Neutrophil (primary cell): ENCODE data around the gene BIK.

ENCODE experiments used
- H3K27ac ChIP-seq: fragments of 200-600 bp; sonication (generic); 2 replicates; pipeline ENCODE4 v1.5.1; 2016; ENCODE audit warnings: mild to moderate bottlenecking, moderate library complexity
- H3K27me3 ChIP-seq: fragments of 200-600 bp; sonication (generic); 2 replicates; pipeline ENCODE4 v1.6.0; 2016; ENCODE audit warnings: mild to moderate bottlenecking
- H3K36me3 ChIP-seq: fragments of 200-600 bp; sonication (generic); 2 replicates; pipeline ENCODE4 v1.5.1; 2017
- H3K4me1 ChIP-seq, 2 experiments: fragments of 200-600 bp in 1 of 2; sonication (generic) in 1 of 2; 1 replicate in 1 of 2; 2 replicates in 1 of 2; pipeline versions ENCODE4 v1.5.1 to v1.6.1; 2013 to 2016; ENCODE audit warnings: low read depth in 1 of 2, low read length in 1 of 2, mild to moderate bottlenecking in 1 of 2, moderate library complexity in 1 of 2; ENCODE audit not compliant: control insufficient read depth in 1 of 2, insufficient read depth in 1 of 2
- H3K4me3 ChIP-seq, 2 experiments: fragments of 200-600 bp in 1 of 2; sonication (generic) in 1 of 2; 1 replicate in 1 of 2; 2 replicates in 1 of 2; pipeline ENCODE4 v1.5.1; 2013 to 2016; ENCODE audit warnings: low read depth in 1 of 2, low read length in 1 of 2, mild to moderate bottlenecking in 1 of 2, moderate library complexity in 1 of 2
- H3K9me3 ChIP-seq: fragments of 200-600 bp; sonication (generic); 2 replicates; pipeline ENCODE4 v1.5.1; 2016
- TF ChIP-seq, protein P1 (sequence below): fragments of 200-600 bp; sonication (generic); IDR thresholded peaks from 2 replicates; pipeline ENCODE4 v1.5.1; 2016; ENCODE audit warnings: antibody characterized with exemption

BIK gene

DNA sequence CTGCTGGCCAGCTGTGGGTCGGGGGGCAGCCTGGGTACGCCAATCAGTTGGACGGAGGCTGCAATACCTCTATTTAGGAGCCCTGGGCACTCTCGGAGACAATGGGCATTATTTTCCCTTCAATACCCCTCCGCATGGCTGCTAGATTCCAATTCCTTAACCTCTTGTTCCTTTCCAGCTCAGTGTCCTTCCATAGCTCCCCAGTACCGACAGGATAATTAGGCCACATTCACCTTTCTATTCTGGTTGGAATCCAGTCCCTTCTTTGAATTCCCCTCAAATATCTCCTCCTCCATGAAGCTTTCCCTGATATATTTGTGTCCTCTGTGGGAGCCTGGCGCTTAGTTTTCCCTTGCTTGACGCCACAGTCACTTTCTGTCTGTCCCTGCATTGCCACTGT is 4.2 kb upstream of the BIK start:
- no peak overlapping the region for H3K27ac ChIP-seq
- no peaks in the 10 kb centered on the region for H3K9me3 ChIP-seq
- H3K27me3 ChIP-seq: peaks cover 21% of the 10 kb centered on the region
- H3K4me1 ChIP-seq: peaks cover 7 to 10% of the 10 kb centered on the region in 2 experiments
- H3K36me3 ChIP-seq: no peaks in the 10 kb centered on the region
- TF ChIP-seq, protein P1, sequence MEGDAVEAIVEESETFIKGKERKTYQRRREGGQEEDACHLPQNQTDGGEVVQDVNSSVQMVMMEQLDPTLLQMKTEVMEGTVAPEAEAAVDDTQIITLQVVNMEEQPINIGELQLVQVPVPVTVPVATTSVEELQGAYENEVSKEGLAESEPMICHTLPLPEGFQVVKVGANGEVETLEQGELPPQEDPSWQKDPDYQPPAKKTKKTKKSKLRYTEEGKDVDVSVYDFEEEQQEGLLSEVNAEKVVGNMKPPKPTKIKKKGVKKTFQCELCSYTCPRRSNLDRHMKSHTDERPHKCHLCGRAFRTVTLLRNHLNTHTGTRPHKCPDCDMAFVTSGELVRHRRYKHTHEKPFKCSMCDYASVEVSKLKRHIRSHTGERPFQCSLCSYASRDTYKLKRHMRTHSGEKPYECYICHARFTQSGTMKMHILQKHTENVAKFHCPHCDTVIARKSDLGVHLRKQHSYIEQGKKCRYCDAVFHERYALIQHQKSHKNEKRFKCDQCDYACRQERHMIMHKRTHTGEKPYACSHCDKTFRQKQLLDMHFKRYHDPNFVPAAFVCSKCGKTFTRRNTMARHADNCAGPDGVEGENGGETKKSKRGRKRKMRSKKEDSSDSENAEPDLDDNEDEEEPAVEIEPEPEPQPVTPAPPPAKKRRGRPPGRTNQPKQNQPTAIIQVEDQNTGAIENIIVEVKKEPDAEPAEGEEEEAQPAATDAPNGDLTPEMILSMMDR: no peak
- no peak overlapping the region for H3K4me3 ChIP-seq

DNA sequence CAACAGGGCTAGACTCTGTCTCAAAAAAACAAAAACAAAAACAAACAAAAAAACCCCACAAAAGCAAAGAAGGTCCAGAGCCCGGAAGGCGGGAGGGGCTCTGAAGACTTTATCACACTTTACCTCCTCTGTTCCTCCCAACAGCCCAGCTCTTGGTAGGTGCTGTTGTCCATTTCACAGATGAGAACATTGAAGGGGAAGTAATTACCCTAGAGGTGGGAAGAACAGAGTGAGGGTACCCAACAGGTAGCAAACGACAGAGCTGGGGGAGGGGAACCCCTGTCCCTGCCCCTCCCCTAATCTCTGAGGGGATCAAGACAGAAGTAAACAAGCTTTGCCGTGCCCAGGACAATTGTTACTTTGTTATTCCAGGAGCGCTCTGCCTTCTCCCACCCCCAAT is 1.0 kb upstream of the BIK start:
- Histone ChIP-seq H3K27me3 (peaks cover 29% of the 10 kb centered on the region), H3K4me1 (peaks cover 25 to 26% of the 10 kb centered on the region in 2 experiments), H3K36me3 (no peaks in the 10 kb centered on the region), H3K27ac (no peak overlapping the region), H3K4me3 (no peak overlapping the region), H3K9me3 (no peaks in the 10 kb centered on the region)
- TF ChIP-seq, protein P1: no peak

DNA sequence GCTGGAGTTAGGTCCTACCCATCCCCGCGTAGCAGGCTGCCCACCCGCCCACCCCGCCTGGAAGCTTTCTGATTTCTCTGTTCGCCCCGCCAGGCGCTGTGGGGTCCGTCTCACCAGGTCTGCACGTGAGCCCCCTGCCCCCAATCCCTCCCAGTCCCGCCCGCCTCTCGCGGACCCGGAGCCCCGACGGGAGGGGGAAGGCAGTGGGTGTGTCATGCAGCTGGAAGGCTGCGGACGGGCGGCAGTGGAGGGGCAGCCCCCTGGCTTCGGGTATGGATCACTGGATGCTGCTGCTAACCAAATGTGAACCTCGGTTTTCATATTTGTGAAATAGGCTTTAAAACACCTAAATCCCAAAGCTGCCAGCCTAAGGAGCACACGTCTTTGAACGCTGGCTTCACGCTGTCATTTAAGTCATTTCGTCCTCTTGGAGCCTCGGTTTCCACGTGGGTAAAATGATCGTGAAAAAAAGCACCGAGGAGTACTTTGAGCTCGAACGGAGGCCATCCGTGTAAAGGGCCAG is 568 bp upstream of the BIK start:
- H3K4me3 ChIP-seq: peak overlapping the region; percentile 78
- TF ChIP-seq, protein P1: no peak
- peak overlapping the region; percentile 61 for H3K27ac ChIP-seq
- H3K36me3 ChIP-seq: no peaks in the 10 kb centered on the region
- H3K9me3 ChIP-seq: no peaks in the 10 kb centered on the region
- H3K4me1 ChIP-seq: peaks cover 25 to 26% of the 10 kb centered on the region in 2 experiments
- H3K27me3 ChIP-seq: peaks cover 29% of the 10 kb centered on the region

DNA sequence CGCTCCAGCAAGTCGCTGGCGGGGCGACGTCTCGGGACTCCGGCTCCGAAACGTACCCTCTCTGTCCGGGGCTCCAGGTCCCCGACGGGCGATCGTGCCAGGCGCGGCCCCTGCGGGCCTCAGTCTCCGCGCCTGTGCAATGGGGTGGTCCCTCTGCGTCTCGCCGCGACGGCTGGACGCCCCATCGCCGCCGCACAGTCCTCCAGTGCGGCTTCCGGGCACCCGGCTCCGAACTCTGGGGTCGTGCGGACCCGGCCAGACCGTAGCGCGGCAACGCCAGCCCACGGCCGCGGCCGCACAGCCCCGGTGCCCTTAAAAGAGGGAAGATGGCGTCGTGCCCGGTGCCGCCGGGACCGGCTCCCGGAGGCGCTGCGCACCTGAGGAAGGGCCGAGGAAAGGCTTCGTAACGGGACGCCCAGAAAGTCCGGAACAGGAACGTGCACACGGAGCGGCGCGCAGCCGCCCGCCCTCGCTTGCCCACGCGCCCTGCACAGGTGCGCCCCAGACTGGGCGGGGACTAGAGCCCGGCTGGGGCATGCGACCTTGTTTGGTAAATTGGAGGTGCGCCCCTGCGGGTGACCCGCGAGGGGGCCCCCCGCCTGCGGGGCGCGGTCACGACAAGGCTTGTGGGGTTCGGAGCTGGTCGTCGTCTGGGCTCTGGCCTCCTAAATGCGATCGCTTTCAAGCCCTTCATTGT is 525 bp downstream of the BIK start:
- Histone ChIP-seq H3K36me3 (no peaks in the 10 kb centered on the region), H3K27me3 (peaks cover 29% of the 10 kb centered on the region), H3K9me3 (no peaks in the 10 kb centered on the region), H3K4me3 (peak overlapping the region; percentile 78), H3K27ac (peak overlapping the region; percentile 61), H3K4me1 (peaks cover 35 to 36% of the 10 kb centered on the region in 2 experiments)
- TF ChIP-seq, protein P1: no peak

DNA sequence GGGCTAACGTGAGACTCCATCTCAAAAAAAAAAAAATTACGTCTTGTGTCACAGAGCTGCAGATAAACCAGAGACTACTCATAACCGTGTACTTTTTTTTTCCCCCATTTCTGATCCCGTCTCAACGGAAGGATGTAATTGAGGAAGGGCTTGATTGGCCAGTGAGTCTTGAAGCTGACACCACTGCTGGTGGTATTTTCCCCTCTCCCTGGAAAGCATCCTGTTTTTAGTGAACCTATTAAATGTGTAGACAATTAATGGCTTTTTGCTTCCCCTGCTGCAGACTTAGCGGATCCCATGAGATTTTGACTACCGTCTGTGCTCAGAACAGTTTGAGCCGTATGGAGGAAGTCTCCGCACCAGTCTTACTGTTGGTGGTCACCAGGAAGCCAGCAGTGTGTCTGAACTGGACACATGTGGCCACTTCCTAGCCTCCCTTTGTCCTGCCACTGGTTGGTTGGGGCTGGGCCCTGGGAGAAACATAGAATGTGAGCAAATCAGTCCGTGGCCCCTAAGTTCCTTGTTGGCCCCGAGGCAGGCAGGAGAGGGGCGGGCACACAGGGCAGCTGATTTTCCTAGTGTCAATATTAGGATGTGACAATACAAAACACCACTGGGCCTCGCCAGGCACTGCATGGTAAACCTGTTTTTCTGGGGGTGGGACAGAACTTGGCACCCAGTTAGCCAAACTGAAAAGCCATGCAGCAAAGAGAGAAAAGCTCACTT is 3.1 kb downstream of the BIK start:
- TF ChIP-seq, protein P1: no peak
- H3K27me3 ChIP-seq: peaks cover 28% of the 10 kb centered on the region
- H3K4me1 ChIP-seq: peaks cover 45 to 50% of the 10 kb centered on the region in 2 experiments
- no peaks in the 10 kb centered on the region for H3K9me3 ChIP-seq
- H3K27ac ChIP-seq: no peak overlapping the region
- H3K4me3 ChIP-seq: no peak overlapping the region
- H3K36me3 ChIP-seq: no peaks in the 10 kb centered on the region
